Endothelial cell of umbilical vein (primary cell): ENCODE data around the gene GAK. TPM values are rescaled to one million over a fixed set of nuclear protein-coding genes. Genes with fewer than 3 reads are reported as not detected.

Experiments
- BruUV-seq: library from RNA; stranded (reverse); fragments of 400-500 nt; replicated peaks from 2 replicates; lab custom pipeline; 2021; lab: Mats Ljungman, UMichigan
- CTCF ChIA-PET: fragments of 300-600, 350-600 bp; sonication (Branson Sonifier 250); formaldehyde crosslinking; loops from one replicate; lab custom pipeline; 2021; ENCODE audit warnings: antibody characterized with exemption, inconsistent platforms; lab: Charles Lee
- POLR2A ChIA-PET: fragments of 300-600, 350-600 bp; sonication (Branson Sonifier 250); formaldehyde crosslinking; loops from one replicate; lab custom pipeline; 2021; ENCODE audit warnings: antibody characterized with exemption, inconsistent platforms; lab: Charles Lee
- DNase-seq: peaks from one replicate; pipeline ENCODE4 v3.0.0-alpha.2; 2011; ENCODE audit warnings: low read depth, low spot score
- FAIRE-seq: peaks from 2 replicates; lab custom pipeline; 2011; peaks lifted over from hg19 to GRCh38; lab: Jason Lieb, UNC
- H2AFZ ChIP-seq: 2 replicates; pipeline ENCODE4 v1.6.0; 2012; ENCODE audit warnings: low read depth, low read length, control low read depth, inconsistent platforms
- H3K27ac ChIP-seq: 2 replicates; pipeline ENCODE4 v1.5.1; 2011; ENCODE audit warnings: low read depth, mild to moderate bottlenecking, control low read depth, low read length, moderate library complexity; ENCODE audit not compliant: insufficient read depth
- H3K27me3 ChIP-seq, 2 experiments: 2 replicates each; pipeline versions ENCODE4 v1.6.0 to v1.6.1; 2011; ENCODE audit warnings: low read length in 2 of 2, mixed read lengths in 1 of 2; ENCODE audit not compliant: control insufficient read depth in 2 of 2, insufficient read depth in 2 of 2
- H3K36me3 ChIP-seq, 2 experiments: 2 replicates in 1 of 2; 3 replicates in 1 of 2; pipeline ENCODE4 v1.5.1; 2011; ENCODE audit warnings: low read length in 2 of 2, mild to moderate bottlenecking in 1 of 2, moderate library complexity in 1 of 2; ENCODE audit not compliant: control insufficient read depth in 2 of 2, insufficient read depth in 2 of 2; ENCODE audit errors: extremely low read depth in 1 of 2
- H3K4me1 ChIP-seq: 3 replicates; pipeline ENCODE4 v1.5.1; 2011; ENCODE audit warnings: mild to moderate bottlenecking, low read length; ENCODE audit not compliant: control insufficient read depth, insufficient read depth; ENCODE audit errors: extremely low read depth
- H3K4me2 ChIP-seq: 2 replicates; pipeline ENCODE4 v1.6.1; 2011; ENCODE audit warnings: low read length, control low read depth, mixed read lengths; ENCODE audit not compliant: insufficient read depth
- H3K4me3 ChIP-seq, 3 experiments: fragments of 200-600 bp in 1 of 3; sonication (generic), shearing (Covaris generic) in 1 of 3; replicated peaks in 1 of 3; 2 replicates each; pipeline ENCODE4 v1.5.1; 2011 to 2016; ENCODE audit warnings: control low read depth in 3 of 3, low read length in 3 of 3, mild to moderate bottlenecking in 2 of 3, inconsistent platforms in 1 of 3, low read depth in 1 of 3, moderate library complexity in 1 of 3; ENCODE audit not compliant: insufficient read depth in 1 of 3
- H3K79me2 ChIP-seq: 2 replicates; pipeline ENCODE4 v1.6.0; 2012; ENCODE audit warnings: low read length, inconsistent platforms; ENCODE audit not compliant: control insufficient read depth, insufficient read depth
- H3K9ac ChIP-seq: replicated peaks from 2 replicates; pipeline ENCODE3; 2011; ENCODE audit warnings: low read length, control low read depth; ENCODE audit not compliant: insufficient read depth; ENCODE audit errors: extremely low read depth
- H3K9me1 ChIP-seq: replicated peaks from 3 replicates; pipeline ENCODE4 v1.6.0; 2011; ENCODE audit warnings: mild to moderate bottlenecking, low read length; ENCODE audit not compliant: control insufficient read depth, insufficient read depth; ENCODE audit errors: extremely low read depth
- H3K9me3 ChIP-seq: replicated peaks from 2 replicates; pipeline ENCODE4 v1.5.1; 2012; ENCODE audit warnings: low read length, inconsistent platforms; ENCODE audit not compliant: control insufficient read depth, insufficient read depth
- H4K20me1 ChIP-seq: replicated peaks from 2 replicates; pipeline ENCODE3; 2011; ENCODE audit warnings: mild to moderate bottlenecking, low read length; ENCODE audit not compliant: control insufficient read depth, insufficient read depth; ENCODE audit errors: extremely low read depth
- CTCF ChIP-seq, 2 donors: IDR thresholded peaks; 1 replicate in 1 of 2; 2 replicates in 1 of 2; pipeline ENCODE4 v1.5.1; 2011; ENCODE audit warnings: low read length in 2 of 2, mild to moderate bottlenecking in 2 of 2, moderate library complexity in 2 of 2, control low read depth in 1 of 2, inconsistent platforms in 1 of 2, low read depth in 1 of 2; ENCODE audit not compliant: insufficient read depth in 1 of 2; ENCODE audit errors: extremely low read depth in 1 of 2
- EZH2 ChIP-seq: IDR thresholded peaks from 2 replicates; pipeline ENCODE4 v1.6.1; 2012; ENCODE audit warnings: borderline replicate concordance, low read depth, mild to moderate bottlenecking, moderate library complexity, low read length, inconsistent platforms; ENCODE audit not compliant: severe bottlenecking
- FOS ChIP-seq: IDR thresholded peaks from 2 replicates; pipeline ENCODE4 v1.6.1; 2011; ENCODE audit warnings: mild to moderate bottlenecking, low read length, moderate library complexity, borderline replicate concordance; ENCODE audit not compliant: insufficient read depth
- GATA2 ChIP-seq: IDR thresholded peaks from 2 replicates; pipeline ENCODE4 v1.7.0; 2011; ENCODE audit warnings: low read depth, mild to moderate bottlenecking, moderate library complexity, mixed read lengths, low read length; ENCODE audit not compliant: insufficient read length, insufficient read depth
- JUN ChIP-seq: IDR thresholded peaks from 2 replicates; pipeline ENCODE4 v1.6.1; 2011; ENCODE audit warnings: borderline replicate concordance, low read depth; ENCODE audit not compliant: insufficient read length, insufficient read depth
- MAX ChIP-seq: IDR thresholded peaks from 2 replicates; pipeline ENCODE4 v1.6.1; 2011; ENCODE audit not compliant: insufficient read depth, insufficient read length
- MYC ChIP-seq: IDR thresholded peaks from one replicate; pipeline ENCODE4 v1.6.1; 2011; ENCODE audit warnings: mild to moderate bottlenecking, low read depth, low read length
- POLR2A ChIP-seq: IDR thresholded peaks from 2 replicates; pipeline ENCODE4 v1.6.1; 2012; ENCODE audit warnings: low read depth, mild to moderate bottlenecking, control low read depth, low read length
- POLR2AphosphoS5 ChIP-seq: IDR thresholded peaks from 2 replicates; pipeline ENCODE4 v1.6.1; 2012; ENCODE audit warnings: low read depth, mild to moderate bottlenecking, control low read depth, low read length, moderate library complexity; ENCODE audit not compliant: insufficient read depth
- dilution Hi-C: fragments of 300-500 bp; cut with MboI; formaldehyde crosslinking; loops from one replicate; pipeline ENCODE4 v1.15.0; 2019; ENCODE audit warnings: low sequenced_read_pairs; ENCODE audit not compliant: extremely low pct_ligation_motif_present
- intact Hi-C: fragments of 100-400 bp; cut with micrococcal nuclease; formaldehyde crosslinking; loops from one replicate; pipeline ENCODE4 v1.10.0; 2022
- polyA plus RNA-seq, 4 experiments: library from polyadenylated mRNA; depleted of rRNA in 3 of 4; stranded (reverse) in 3 of 4; unstranded in 1 of 4; fragments of >200 nt; gene quantifications; 2 replicates each; pipeline versions ENCODE4 v1.2.1 to v1.2.3, GENCODE V29; 2011 to 2012; ENCODE audit warnings: missing spikeins in 1 of 4
- total RNA-seq: library from RNA; stranded (reverse); gene quantifications from 2 replicates; pipeline ENCODE4 v1.2.3, GENCODE V29; 2021

GAK gene
- total and polyA plus RNA-seq, 2 donors (not counting 3 experiments of a cell fraction or from before 2014, with no cell fraction given): 49.6 to 109 TPM

DNA sequence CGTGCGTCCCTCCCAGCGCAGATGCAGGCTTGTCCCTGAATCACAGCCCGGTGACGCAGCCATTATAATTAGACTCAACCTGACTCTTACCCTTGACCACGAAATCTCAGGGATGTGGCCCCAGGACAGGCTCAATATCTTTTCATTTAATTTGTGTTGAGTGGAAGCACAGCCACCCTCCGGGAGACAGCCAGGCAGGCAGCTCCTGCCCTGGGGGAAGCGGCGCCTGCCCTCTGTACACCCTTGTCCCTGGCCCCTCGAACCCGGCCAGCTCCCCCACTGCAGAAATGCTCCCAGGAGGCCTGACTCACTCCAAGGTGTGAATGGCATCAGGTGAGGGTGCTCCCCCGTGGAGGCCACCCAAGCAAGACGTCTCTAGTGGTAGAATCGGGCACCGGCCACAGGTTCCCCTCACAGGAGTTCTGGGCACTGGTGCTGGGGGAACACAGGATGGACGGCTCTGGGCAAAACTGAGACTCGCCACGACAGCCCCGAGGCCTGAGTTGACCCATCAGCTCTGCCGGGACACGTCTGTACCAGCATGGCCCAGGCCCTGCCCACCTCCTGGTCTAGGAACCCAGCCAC is 108.8 kb downstream of the GAK start:
- Histone ChIP-seq H3K27me3 (peaks cover 26 to 29% of the 10 kb centered on the region in 2 experiments), H3K36me3 (no peaks in the 10 kb centered on the region), H3K9me3 (no peaks in the 10 kb centered on the region), H3K4me2 (no peak overlapping the region), H3K9ac (no peak overlapping the region), H3K4me3 (no peak overlapping the region), H2AFZ (no peak overlapping the region), H4K20me1 (no peaks in the 10 kb centered on the region), H3K9me1 (no peaks in the 10 kb centered on the region), H3K4me1 (no peaks in the 10 kb centered on the region), H3K27ac (no peak overlapping the region), H3K79me2 (no peaks in the 10 kb centered on the region)
- POLR2A ChIA-PET: no interaction called here
- DNase-seq (no peak), FAIRE-seq (no peak)
- TF ChIP-seq MAX (no peak), POLR2A (no peak), FOS (no peak), CTCF (IDR thresholded peaks at IDR 0.05; ENCODE audit: extremely low read depth in 1 of 2, insufficient read depth in 1 of 2, low read depth in 1 of 2, low read length in 2 of 2) (no peak), GATA2 (no peak), MYC (no peak), JUN (no peak), POLR2AphosphoS5 (no peak), EZH2 (no peak)
- dilution Hi-C loops (no loop called here), intact Hi-C loops (no loop called here)
- no TSS peak for BruUV-seq
- CTCF ChIA-PET: no interaction called here
